Embryonic facial prominence (tissue), 1 donor: ENCODE results near the gene CDKL4.
"Not testable (repeated sequence)": the region's sequence is repeated elsewhere in the genome, so short reads cannot be mapped to it uniquely, and the experiment has no call there.

Experiments used
- DNase-seq: peaks from one replicate; pipeline ENCODE4 v3.0.0-alpha.2; 2016; ENCODE audit errors: extremely low spot score

CDKL4 gene

DNA sequence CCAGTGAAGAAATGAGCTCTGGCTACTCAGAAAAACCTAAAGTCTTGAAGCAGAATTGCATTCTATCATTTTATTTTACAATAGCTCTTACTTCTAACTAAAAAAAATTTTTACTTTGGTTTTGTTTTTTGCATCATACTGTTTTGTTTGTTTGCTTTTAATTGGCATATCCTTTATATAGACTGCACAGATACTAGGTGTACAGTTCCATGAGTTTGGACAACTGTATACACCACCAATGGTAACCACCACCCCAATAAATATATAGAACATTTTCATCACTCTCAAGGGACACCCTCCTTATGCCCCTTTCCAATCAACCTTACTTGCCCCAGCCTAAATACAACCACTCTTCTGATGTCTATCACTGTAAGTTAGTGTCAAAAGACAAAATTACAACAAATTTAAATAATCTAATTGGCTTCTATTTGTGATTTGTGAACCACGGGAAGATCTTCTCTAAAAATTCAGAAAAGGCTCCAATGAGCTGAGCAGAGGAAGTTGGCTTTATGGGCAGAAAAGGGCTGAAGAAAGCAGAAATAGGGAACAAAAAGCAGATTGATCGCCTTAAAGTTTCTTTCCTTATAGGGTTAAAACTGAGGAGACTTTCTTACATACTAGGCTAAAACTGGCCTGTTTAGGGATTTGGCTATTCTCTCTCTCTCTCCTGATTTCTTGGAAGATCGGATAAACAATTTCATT is 100.7 kb downstream of the CDKL4 start:
- no peak for DNase-seq

DNA sequence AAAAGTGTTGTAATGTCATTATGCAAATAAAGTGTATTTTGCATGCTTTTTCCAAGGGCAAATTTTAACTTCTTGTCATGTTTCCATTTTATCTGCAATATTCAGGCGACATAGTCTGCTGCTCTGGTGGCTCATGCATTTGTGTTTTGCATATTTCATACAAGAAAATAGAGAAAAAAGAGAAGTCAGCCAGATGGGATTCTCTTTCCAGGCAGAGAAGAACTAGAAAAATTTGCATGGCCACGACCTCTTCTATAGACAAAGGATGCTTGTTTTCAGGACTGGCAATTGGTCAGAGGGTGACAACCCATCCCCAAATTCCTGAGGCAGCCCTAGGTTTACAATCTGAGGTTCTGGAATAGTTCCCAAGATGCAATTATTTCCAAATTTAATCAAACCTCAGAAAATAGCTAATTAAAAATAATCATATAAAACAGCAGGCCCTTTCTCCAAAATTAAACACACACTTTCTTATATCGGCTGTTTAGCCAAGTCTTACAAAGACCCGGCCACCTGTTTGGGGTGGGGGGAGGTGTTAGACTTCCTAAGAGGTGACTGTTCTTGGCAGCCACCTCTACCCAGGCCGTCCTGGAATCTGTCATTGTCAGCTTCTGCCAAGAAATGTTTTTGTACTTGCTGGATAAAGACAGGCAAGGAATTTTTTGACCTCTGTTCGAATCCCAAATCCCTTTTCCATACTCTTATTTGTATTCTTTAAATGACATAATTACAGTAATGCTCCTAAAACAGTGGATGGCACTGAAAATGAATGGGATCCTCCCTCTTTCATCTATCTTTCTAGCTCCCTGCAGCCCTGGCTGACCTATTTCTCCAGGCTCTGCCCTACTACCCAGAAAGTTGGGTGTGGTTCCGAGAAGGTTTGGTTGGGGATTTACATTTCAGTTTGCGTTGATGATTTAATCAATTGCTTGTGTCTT is 102.2 kb downstream of the CDKL4 start:
- DNase-seq, result no peak

DNA sequence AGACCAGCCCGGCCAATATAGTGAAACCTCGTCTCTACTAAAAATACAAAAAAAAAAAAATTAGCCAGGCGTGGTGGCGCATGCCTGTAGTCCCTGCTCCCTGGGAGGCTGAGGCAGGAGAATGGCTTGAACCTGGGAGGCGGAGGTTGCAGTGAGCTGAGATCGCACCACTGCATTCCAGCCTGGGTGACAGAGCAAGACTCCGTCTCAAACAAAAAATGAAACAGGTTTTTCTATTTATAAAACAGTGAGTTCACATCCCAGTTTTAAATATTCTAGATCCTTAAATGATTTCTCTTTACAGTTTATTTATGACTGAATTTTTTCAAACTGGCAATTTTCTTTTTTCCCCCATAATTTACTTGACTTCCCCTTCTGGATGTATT is 102.8 kb downstream of the CDKL4 start:
- not testable (repeated sequence) for DNase-seq

GRCh38 chr2:39140322-39140847 is 103.4 kb downstream of the CDKL4 start:
- no peak for DNase-seq

GRCh38 chr2:39139511-39140237 is 104.1 kb downstream of the CDKL4 start:
- DNase-seq, result no peak

GRCh38 chr2:39138837-39139211 is 104.9 kb downstream of the CDKL4 start:
- DNase-seq, result no peak

- DNase-seq, result not testable (repeated sequence)
These were observed 105.5 kb downstream of the CDKL4 start for GRCh38 chr2:39138187-39138836.

- no peak for DNase-seq
These were observed 107.0 kb downstream of the CDKL4 start for GRCh38 chr2:39136799-39137198.

- no peak for DNase-seq
These were observed 108.0 kb downstream of the CDKL4 start for GRCh38 chr2:39135690-39136259.

GRCh38 chr2:39133215-39133851 is 110.4 kb downstream of the CDKL4 start:
- no peak for DNase-seq

GRCh38 chr2:39128919-39129391 is 114.8 kb downstream of the CDKL4 start:
- DNase-seq, result no peak

DNA sequence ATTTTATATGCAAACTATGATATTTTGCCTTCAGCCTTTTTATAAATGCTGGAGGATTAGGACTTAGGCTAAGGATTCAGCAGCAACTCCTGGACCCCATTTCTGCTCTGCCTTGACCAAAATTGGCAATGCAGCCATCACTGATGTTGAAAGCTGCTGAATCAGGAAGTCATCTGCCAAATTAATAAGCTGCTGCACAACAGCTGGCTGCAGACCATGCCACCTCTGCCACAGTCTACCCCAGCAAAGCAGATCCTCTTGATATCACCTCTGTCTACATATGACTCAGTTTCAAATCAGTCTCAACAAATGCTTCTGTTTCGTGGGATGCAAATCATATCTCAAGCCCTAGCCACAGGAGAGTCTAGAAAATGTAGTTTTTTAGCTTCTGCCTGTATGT is 115.8 kb downstream of the CDKL4 start:
- no peak for DNase-seq
